Measurements from ENCODE around the gene CNPY4. TPM values are rescaled to one million over a fixed set of nuclear protein-coding genes. Genes with fewer than 3 reads are reported as not detected.

Gene CNPY4
- total and polyA plus RNA-seq, 2 donors from 2014 or later: 11.6 to 22.0 TPM

DNA sequence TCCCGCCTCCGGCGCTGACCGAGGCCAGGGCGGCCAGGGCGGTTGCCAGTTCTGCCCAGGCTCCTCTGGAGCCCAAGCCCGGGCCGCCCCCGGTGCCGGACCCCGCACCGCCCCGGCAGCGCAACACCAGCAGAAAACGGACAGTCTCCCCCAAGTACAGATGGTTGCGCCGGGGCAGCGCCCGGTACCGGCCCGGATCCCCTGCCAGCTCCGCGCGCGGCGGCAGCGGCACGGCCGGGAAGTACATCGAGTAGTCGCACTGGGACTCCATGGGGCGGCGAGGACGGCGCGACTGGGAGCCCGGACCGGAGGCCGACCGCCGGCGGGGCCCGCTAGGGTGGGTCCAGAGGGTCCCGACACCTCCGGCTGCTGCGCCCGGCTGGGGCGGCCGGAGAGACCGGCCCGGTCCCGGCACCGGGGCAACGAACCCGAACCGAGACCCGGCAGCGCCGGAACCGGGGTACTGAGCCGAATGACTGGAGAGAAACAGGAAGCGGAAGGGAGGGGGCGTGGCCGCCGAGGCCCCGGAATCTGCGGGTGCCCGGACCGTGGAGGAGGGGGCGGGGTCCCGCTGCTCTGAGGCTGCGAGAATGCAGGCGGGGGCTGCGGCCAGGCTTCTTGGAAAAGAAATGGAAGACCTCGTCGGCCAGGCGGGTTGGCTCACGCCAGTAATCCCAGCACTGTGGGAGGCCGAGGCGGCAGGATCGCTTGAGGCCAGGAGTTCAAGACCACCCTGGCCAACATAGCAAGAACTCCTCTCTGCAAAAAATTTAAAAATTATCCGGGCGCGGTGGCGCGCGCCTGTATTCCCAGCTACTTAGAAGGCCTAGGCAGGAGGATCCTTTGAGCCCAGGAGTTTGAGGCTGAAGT is 39.0 kb downstream of the CNPY4 start, which contains the start of gene TRAPPC14:
Gene TRAPPC14, minus strand, starts transcription at position 495 of the 870 bp plus-strand sequence. Its CDS starts 224 bp downstream, at position 271.
- FAIRE-seq (no peak), DNase-seq (peak; percentile 96 to 97 (median 97))
- peaks cover 2 to 18% (median 3%) of the 10 kb centered on the region in 3 donors for H3K36me3 ChIP-seq (ENCODE audit: control insufficient read depth in 2 of 3, insufficient read depth in 3 of 3, low read length in 3 of 3)
- H3K27ac ChIP-seq (ENCODE audit: low read depth in 2 of 2, low read length in 2 of 2): peak within 1 kb of the TSS; percentile 13 to 51
- intact Hi-C loops (cut with DNase I): no loop called here
- peak within 1 kb of the TSS; percentile 31 to 75 (median 61) for H3K9ac ChIP-seq (ENCODE audit: low read length in 3 of 3)
- H3K9me3 ChIP-seq (ENCODE audit: control insufficient read depth in 2 of 3, insufficient read depth in 1 of 3, low read length in 3 of 3): no peaks in the 10 kb centered on the region
- H3K4me1 ChIP-seq (ENCODE audit: control insufficient read depth in 2 of 3, insufficient read depth in 2 of 3, low read depth in 1 of 3, low read length in 3 of 3): peaks cover 0 to 8% (median 4%) of the 10 kb centered on the region in 3 donors
- H3K27me3 ChIP-seq (ENCODE audit: control insufficient read depth, insufficient read depth, low read length): no peaks in the 10 kb centered on the region
- H3K4me3 ChIP-seq (ENCODE audit: low read length in 3 of 3): peak within 1 kb of the TSS; percentile 61 to 72 (median 71)
- TF ChIP-seq, protein P1, sequence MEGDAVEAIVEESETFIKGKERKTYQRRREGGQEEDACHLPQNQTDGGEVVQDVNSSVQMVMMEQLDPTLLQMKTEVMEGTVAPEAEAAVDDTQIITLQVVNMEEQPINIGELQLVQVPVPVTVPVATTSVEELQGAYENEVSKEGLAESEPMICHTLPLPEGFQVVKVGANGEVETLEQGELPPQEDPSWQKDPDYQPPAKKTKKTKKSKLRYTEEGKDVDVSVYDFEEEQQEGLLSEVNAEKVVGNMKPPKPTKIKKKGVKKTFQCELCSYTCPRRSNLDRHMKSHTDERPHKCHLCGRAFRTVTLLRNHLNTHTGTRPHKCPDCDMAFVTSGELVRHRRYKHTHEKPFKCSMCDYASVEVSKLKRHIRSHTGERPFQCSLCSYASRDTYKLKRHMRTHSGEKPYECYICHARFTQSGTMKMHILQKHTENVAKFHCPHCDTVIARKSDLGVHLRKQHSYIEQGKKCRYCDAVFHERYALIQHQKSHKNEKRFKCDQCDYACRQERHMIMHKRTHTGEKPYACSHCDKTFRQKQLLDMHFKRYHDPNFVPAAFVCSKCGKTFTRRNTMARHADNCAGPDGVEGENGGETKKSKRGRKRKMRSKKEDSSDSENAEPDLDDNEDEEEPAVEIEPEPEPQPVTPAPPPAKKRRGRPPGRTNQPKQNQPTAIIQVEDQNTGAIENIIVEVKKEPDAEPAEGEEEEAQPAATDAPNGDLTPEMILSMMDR (IDR thresholded peaks at IDR 0.05; ENCODE audit: borderline replicate concordance, extremely low read depth, insufficient read depth): no peak

DNA sequence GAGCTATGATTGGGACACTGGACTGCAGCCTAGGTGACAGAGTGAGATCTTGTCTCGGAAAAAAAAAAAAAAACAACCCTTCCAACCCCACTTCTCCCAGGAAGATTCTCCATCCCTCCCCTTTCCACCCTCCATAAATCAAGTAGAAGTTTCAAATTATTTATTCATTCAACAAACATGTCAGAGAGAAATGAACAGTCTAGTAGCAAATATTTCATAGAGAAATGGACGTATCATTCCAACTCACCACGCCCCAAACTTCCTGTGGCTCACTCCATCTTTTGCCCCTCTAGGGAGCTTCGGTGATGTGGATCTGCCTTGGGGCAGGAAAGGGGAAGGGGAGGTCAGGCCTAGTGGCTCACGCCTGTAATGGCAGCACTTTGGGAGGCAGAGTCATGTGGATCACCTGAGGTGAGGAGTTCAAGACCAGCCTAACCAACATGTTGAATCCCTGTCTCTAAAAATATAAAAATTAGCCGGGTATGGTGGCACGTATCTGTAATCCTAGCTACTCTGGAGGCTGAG is 39.7 kb downstream of the CNPY4 start:
- H3K9me3 ChIP-seq (ENCODE audit: control insufficient read depth in 2 of 3, insufficient read depth in 1 of 3, low read length in 3 of 3): no peaks in the 10 kb centered on the region
- intact Hi-C loops (cut with DNase I): no loop called here
- H3K9ac ChIP-seq (ENCODE audit: low read length in 3 of 3): peak overlapping the region; percentile 31 to 75 (median 59)
- peaks cover 2 to 13% (median 3%) of the 10 kb centered on the region in 3 donors for H3K36me3 ChIP-seq (ENCODE audit: control insufficient read depth in 2 of 3, insufficient read depth in 3 of 3, low read length in 3 of 3)
- no peaks in the 10 kb centered on the region for H3K27me3 ChIP-seq (ENCODE audit: control insufficient read depth, insufficient read depth, low read length)
- no peak for FAIRE-seq
- peak in 1 of 5 donors; percentile 50 for DNase-seq
- H3K27ac ChIP-seq (ENCODE audit: low read depth in 2 of 2, low read length in 2 of 2): peak overlapping the region in 1 of 2 donors; percentile 13
- peak overlapping the region; percentile 61 to 72 (median 71) for H3K4me3 ChIP-seq (ENCODE audit: low read length in 3 of 3)
- H3K4me1 ChIP-seq (ENCODE audit: control insufficient read depth in 2 of 3, insufficient read depth in 2 of 3, low read depth in 1 of 3, low read length in 3 of 3): peaks cover 0 to 8% (median 4%) of the 10 kb centered on the region in 3 donors
- TF ChIP-seq, protein P1 (IDR thresholded peaks at IDR 0.05; ENCODE audit: borderline replicate concordance, extremely low read depth, insufficient read depth): no peak

DNA sequence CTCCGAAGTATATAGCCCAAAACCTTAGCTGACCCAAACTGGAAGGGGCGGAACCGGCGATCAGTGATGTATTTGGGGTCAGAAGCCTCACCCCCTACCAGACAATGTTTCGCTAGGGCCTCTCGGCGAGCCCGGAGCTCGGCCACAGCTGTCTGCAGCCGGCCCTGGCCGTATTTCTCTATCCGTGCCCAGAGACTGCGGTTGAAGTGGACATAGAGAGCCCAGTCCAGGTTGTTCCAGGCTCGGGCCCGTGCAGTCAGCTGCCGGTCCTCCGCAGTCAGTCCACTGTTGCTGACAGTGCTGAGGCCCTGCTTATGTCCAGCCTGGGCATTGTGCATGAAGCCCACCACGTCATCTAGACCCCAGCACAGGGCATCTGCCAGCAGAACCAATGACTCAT is 40.6 kb downstream of the CNPY4 start:
- no peak overlapping the region for H3K4me3 ChIP-seq (ENCODE audit: low read length in 3 of 3)
- no peaks in the 10 kb centered on the region for H3K27me3 ChIP-seq (ENCODE audit: control insufficient read depth, insufficient read depth, low read length)
- no peak overlapping the region for H3K27ac ChIP-seq (ENCODE audit: low read depth in 2 of 2, low read length in 2 of 2)
- H3K36me3 ChIP-seq (ENCODE audit: control insufficient read depth in 2 of 3, insufficient read depth in 3 of 3, low read length in 3 of 3): peaks cover 2 to 9% (median 3%) of the 10 kb centered on the region in 3 donors
- H3K9me3 ChIP-seq (ENCODE audit: control insufficient read depth in 2 of 3, insufficient read depth in 1 of 3, low read length in 3 of 3): no peaks in the 10 kb centered on the region
- H3K9ac ChIP-seq (ENCODE audit: low read length in 3 of 3): no peak overlapping the region
- no peak for FAIRE-seq
- TF ChIP-seq, protein P1 (IDR thresholded peaks at IDR 0.05; ENCODE audit: borderline replicate concordance, extremely low read depth, insufficient read depth): no peak
- intact Hi-C loops (cut with DNase I): no loop called here
- H3K4me1 ChIP-seq (ENCODE audit: control insufficient read depth in 2 of 3, insufficient read depth in 2 of 3, low read depth in 1 of 3, low read length in 3 of 3): peaks cover 0 to 8% (median 4%) of the 10 kb centered on the region in 3 donors
- DNase-seq: no peak

All from kidney (tissue), 14 donors.